Measurements from ENCODE around the gene KCNAB1.
"Not testable (repeated sequence)": the region's sequence is repeated elsewhere in the genome, so short reads cannot be mapped to it uniquely, and the experiment has no call there.

The KCNAB1 gene

DNA sequence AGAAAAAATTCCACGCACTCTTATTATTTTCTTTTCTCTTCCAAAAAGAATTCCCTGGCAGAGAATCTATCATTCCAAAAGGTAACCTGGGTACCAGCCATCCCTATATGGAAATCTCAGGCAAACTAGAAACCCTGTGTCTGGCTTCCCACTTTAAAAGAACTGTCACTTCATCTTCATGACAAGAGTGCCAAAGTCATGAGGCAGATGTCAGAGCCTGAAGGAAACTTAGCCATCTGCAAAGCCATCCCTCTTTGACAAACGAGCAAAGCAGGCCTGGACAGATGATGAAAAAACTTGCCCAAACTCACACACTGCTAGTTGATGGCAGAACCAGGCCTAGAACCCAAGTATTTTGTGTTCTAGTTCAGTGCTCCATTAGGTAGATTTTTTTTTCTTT is 418.7 kb downstream of the KCNAB1 start:
- DNase-seq (ENCODE audit: low spot score): no peak

DNA sequence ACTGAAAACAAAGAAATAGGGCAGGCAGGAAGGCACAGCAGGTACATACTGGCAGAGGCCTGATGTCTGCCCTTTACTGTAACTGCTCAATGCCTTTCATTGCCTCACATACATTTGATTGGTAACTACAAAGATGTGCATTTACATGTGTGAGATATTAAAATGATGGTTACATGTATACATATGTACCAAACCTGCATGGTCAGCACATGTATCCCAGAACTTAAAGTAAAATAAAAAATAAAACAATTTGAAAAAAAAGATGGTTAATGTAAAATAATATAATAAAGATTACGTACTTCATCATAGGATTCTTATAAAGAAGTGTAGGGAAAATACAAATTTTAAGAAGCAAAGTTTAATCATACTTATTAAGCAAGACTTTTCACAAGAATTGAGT is 419.4 kb downstream of the KCNAB1 start:
- DNase-seq (ENCODE audit: low spot score): no peak

DNA sequence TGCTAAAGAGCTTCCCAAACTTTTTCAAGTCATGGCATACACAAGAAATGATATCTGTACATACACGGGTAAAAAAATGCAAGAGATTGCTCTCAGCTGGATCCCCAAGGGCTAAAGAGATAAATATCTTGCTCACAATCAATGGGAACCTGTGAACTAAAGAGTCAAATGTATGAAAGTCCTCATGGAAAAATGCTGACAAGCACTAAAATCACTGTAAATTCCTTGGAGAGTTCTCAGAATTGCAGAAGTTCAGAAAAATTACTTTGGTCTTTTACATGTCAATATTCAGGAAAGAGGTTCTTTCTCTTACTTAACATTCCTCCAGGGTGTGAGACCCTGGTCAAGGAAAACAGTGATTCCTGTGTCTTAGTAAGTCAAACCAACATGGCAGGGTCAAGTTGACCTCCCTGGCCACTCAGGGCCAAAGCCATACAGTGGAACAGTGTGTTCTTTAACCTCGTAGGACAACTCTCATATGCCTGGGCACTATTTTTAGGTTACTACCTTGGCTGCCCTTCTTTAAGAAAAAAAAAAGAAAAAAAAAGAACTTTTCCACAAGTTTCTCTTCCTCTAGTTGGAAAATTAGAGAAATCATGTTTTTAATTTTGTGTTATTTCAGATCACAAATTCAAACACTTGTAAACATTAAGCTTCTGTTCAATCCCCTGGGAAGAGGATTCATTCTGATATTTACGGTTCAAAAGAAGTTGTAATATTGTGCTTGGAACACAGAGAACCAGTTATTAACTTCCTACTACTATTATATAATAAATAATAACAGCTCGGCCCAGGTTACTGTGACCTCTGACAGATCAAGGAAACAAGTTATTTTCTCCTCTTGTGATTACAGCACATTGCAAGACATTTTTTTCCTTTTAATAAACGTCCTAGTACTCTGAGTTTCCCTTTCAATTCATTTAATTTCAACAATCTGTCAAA is 422.0 kb downstream of the KCNAB1 start:
- DNase-seq (ENCODE audit: low spot score): no peak

DNA sequence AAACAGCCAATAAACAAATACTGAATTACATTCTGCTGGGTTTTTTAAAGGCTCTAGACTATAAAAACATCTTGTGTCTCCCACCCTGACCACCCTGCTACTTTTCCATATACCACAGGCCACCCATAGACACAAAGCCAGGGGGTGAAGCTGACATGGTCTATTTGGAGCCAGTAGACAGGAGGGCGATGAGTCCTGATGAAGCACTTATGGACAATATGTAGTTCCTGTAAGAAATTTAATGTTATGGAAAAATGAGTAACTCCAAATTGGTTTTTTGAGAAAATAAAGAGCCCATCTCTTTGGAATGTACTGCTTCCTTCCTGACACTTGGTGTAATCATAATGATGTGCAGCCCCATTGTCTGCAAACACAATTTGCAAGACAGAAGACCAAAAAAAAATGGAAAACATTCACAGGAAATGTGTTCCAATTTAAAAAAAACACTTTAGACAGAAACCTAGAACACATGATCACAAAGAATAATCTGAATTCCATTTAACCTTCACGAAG is 422.7 kb downstream of the KCNAB1 start:
- no peak for DNase-seq (ENCODE audit: low spot score)

DNA sequence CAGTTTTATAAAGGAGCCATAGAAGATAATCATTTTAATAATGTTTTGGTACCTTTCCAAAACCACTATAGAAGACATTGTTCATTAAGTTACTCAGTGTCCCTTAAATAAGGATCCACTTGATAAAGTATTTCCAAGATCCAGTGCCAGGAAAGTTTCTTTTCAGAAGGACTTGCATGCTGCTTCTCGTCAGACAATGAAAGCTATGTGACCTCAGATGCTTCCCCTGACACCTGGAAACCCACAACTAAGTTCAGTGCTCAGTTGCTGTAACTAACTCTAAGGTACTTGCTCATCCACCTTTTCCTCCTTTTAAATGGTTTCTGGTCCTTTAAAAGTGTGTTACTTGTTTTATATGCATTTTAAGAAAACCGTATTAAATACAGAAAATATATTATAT is 427.3 kb downstream of the KCNAB1 start:
- no peak for DNase-seq (ENCODE audit: low spot score)

DNA sequence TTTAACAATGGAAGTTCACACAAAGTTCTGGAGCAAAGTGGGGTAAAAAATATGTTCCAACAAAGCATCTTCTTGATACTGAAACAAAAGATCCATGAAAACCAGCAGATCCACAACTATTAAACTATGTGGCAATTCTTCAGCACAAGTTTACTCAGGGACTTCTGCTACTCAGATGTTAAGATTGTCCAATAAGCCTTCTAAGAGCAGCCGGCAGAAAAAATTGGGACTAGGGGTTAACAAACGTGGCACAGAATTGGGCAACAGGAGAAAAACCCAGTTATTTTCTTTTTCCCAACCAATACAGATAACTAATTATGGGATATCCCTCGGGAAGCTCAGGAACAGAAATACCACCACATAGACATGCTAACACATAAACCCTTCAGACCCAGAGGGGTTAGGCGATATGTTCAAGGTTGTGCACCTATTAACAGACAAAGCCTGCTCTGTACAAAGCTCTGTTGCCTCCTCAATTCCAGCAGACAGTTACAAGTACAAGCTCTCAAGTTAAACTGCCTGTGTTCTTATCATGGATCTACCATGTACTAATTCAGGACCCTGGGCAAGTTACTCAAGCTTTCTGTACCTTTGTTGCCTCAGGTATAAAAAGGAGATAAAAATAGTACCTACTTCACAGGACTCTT is 427.8 kb downstream of the KCNAB1 start:
- DNase-seq (ENCODE audit: low spot score): no peak

DNA sequence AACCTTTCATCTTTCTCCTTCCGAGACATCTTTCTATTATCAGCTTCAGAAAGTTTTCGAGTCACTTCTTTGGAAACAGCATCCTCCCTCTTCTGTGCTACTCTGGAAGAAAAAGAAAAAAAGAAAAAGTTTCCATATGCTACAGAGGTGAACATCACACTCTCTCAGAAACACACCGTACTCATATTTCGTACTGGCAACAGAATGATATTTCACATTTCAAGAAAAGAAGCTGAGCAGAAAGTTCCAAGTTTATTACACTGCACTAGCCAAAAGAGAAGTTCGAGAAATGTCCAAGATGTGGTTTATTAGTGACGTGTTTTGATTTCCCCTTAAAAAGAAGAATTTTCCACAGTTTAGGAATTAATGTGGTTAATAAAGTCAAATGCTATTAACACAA is 428.5 kb downstream of the KCNAB1 start:
- no peak for DNase-seq (ENCODE audit: low spot score)

DNA sequence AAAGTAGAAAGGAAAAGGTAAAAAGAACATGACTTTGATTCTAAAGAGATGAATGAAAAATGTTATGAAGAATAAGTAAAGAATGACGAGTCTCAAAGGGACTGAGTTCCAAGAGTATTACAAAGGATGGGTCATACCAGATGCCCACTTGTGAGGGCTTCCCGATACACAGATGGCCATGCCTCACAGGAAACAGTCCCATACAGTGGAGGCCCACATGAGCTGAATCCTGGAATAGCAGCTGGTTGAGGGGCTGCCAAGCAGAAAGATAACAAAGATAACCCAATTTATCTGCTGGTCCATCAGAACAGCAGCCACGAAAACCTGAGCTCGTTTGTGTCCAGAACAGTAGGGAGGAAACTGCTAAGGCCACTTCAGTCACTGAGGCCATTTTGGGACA is 430.9 kb downstream of the KCNAB1 start:
- DNase-seq (ENCODE audit: low spot score): no peak

DNA sequence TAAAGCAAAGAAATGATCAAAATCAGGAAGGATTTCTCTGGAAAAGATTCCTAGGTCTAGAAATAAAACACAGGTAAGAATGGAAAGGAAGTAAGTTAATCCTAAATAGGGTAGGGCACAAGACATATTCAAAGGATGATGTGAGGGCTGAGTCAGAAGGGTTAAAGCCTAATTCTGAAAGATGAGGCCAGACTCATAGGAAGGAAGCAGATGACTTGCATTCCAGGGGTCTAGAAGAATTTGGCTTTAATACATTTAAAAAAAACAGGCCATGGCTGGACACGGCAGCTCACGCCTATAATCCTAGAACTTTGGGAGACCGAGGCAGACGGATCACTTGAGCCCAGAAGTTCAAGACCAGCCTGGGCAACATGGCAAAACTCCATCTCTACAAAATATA is 431.4 kb downstream of the KCNAB1 start:
- DNase-seq (ENCODE audit: low spot score): no peak

DNA sequence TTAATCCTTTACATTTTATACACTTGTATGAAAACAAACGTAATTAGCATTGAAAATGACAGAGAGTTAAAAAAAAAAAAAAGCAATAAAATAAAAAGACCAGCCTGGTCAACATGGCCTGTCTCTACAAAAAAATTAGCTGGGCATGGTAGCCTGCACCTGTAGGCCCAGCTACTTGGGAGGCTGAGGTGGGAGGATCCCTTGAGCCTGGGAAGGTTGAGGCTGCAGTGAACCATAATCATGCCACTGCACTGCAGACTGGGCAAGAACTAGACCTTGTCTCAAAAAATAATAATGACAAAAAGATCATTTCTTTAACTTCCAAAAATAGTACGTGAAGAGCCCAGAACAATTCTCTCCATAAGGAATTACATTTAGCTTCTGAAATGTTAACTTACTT is 432.6 kb downstream of the KCNAB1 start:
- DNase-seq (ENCODE audit: low spot score): no peak

DNA sequence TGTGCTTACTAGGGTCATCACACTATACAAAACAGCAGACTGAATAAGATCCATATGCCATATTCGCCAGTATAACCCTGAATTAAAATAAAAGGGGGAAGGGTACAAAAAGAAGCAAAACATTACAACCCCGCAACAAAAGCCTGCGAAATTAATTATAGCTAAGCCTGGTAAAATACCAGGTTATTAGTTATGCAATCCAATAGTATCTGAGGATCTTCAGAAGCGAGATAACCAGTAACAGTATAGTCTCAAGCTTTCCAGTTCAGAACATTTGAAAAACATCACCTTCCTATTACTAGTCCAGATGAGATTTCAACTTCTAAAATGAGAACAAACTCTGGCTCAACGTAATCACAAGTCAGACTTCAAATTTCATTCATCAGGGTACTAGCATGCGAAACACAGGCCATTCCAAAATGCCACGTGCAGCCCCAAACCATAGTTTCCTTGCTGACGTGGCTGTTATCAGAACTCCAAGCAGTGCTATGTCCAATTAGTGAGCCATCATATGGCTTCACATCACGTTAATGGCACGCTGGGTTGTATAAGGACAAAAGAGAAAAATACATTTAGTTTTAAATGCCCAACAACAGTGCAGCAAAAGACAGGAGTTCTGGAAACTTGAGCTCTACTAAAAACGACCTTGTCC is 433.5 kb downstream of the KCNAB1 start:
- DNase-seq (ENCODE audit: low spot score): no peak

DNA sequence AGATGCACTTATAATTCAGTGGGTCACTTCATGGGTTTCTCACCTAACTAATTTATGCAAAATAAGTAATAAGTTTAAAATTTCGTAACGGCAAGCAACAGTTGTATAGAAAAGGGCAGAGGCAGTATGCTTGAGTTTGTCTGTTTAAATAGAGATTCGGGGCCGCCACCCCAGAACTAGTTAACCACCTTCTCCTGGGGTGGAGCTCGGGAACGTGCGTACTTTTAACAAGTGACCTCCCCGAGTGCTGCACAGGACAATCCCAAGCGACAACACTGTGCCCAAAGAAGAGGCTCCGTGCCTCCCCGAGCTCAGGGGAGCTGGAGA is 434.1 kb downstream of the KCNAB1 start:
- DNase-seq (ENCODE audit: low spot score): no peak

DNA sequence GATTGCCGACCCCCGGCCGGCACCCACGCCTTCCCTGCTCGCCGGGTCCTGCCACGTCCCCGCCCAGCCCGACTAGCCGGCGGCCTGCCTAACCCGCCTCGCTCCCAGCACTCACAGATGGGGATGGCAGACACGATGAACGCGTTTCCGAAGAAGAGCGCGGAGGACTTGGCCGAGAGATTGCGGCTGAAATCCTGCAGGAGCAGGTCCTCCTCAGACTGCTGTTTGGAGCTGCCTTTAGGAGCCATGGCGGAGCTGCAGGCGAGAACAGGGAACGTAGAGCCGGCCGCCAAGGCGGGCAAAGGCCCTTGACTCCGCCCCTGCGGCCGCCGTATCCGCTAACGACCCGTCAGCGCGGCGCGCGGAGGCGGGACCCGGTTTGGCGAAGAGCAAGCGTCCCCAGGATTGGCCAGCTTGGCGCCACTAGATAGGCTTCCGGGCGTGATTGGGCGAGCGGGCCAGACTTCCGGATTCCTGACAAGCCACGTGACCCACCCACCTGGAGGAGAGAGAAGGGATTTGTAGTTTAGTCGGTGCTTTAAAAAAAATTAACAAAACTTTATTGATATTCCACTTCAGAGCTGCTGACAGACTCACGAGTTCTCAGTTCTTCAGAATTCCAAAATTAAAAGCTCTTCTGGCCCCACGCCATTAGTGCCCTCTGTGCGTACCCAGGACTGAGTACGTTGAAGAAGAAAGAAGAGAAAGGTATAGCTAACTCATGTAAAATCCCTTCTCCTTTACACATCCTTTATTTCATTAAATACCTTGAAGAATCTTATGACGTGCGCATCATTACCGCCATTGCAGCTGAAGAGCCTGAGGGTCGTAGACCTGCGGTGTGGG is 434.7 kb downstream of the KCNAB1 start, which contains the start of gene SSR3:
TSS of gene SSR3 (minus strand) at position 276 of the 846 bp plus-strand sequence. CDS start at position 248, 28 bp downstream.
- peak; percentile 75 for DNase-seq (ENCODE audit: low spot score)

DNA sequence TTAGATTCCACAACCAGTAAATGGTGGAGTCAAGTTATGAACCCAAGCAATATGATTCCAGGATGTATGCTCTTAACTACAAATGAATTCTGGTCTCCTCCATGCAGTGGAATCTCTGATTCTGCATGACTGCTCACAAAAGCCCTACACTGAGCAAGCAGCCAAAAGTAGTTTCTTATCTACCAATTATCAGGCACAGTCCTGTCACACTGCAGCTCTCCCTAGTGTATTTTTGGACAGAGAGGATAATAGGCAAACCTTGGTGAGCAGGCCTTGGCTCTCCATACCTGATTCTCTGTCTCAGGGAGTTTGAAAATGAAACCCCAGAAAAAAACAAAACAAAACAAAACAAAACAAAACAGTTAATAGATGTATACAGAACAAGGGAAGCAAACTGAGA is 438.0 kb downstream of the KCNAB1 start:
- no peak for DNase-seq (ENCODE audit: low spot score)

DNA sequence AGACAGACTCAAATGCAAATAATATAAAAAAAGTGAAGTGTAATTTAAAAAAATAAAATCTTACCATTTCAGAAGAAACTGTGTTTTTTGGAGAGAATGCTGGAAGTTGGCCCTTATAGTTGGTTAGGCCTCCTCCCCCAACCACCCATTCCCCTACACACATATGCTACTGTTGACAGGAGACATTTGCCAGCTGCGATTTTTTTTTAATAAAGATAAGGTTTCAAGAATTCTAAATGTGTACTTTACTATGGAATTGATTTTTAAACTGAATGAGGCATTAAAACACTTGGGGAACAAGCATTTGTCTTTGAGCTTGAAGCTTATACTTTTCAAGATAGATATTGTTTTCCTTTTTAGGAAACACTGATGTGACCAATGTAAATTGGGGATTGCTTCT is 438.9 kb downstream of the KCNAB1 start:
- DNase-seq (ENCODE audit: low spot score): no peak

DNA sequence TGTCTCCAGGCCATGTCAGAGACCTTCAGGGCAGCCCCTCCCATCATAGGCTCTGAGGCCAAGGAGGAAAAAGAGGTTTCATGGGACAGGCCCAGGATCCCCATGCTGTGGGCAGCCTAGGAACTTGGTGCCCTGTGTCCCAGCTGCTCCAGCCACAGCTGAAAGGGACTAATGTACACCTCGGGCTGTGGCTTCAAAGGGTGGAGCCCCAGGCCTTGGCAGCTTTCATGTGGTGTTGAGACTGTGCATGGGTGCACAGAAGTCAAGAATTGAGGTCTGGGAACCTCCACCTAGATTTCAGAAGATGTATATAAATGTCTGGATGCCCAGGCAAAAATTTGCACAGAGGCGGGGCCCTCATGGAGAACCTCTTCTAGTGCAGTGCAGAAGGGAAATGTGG is 441.2 kb downstream of the KCNAB1 start:
- DNase-seq (ENCODE audit: low spot score): no peak

DNA sequence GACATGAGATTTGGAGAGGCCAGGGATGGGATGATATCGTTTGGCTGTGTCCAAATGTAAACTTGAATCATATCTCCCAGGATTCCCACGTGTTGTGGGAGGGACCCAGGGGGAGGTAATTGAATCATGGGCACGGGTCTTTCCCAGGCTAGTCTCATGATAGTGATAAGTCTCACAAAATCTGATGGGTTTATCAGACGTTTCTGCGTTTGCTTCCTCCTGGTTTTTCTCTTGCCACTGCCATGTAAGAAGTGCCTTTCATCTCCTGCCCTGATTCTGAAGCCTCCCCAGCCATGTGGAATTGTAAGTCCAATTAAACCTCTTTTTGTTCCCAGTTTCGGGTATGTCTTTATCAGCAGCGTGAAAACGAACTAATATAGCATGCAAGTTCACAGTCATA is 442.1 kb downstream of the KCNAB1 start:
- not testable (repeated sequence) for DNase-seq (ENCODE audit: low spot score)

DNA sequence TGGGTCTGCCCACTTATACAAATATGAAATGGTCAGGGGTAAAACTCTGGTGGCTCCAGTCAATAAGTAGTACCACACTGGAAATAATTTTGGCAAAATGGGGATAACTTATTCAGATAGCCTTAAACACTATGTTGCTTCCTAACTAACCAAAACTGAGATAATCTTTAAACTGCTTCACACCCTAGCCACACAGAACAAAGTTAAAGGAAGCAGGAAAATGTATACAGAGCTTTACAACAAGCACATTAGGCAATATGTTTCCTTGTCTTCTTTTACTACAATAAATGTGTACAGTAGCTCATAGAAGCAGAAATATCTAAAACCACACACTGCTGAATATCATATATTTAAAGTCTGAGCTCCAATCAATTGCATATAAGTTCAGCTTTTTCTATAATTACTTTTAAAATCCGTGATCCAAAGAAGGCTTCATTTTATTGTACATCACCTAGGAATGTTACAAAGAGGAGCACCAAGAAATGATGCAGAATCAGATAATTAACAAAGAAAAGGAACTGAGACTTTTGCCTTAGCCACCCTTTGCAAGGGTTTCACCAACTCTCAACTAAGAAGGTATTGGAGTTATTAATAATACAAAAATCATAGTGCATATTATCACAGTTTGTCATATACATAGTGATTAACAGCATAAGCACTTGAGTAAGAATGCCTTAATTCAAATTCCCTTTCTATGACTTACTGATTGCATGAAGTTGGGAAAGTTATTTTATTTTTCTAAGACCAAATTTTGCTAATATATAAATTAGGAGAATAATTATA is 443.7 kb downstream of the KCNAB1 start:
- no peak for DNase-seq (ENCODE audit: low spot score)

DNA sequence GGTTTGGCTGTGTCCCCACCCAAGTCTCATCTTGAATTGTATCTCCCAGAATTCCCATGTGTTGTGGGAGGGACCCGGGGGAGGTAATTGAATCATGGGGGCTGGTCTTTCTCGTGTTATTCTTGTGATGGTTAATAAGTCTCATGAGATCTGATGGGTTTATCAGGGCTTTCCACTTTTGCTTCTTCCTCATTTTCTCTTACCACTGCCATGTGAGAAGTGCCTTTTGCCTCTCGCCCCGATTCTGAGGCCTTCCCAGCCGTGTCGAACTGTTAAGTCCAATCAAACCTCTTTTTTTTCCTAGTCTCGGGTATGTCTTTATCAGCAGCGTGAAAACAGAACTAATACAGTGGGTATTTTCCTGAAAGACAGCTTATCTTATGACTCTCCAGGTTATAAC is 448.6 kb downstream of the KCNAB1 start:
- not testable (repeated sequence) for DNase-seq (ENCODE audit: low spot score)

DNA sequence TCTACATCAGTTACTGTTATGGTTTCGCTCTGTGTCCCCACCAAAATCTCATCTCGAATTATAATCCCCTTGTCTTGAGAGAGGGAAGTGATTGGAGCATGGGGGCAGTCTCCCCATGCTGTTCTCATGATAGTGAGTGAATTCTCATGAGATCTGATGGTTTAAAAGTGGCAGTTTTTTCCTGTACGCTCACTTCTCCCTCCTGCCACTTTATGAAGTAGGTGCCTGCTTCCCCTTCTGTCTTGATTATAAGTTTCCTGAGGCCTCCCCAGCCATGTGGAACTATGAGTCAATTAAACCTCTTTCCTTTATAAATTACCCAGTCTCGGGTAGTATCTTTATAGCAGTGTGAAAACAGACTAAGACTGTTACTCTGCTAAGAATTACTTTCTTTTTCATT is 449.5 kb downstream of the KCNAB1 start:
- DNase-seq (ENCODE audit: low spot score): not testable (repeated sequence)

DNA sequence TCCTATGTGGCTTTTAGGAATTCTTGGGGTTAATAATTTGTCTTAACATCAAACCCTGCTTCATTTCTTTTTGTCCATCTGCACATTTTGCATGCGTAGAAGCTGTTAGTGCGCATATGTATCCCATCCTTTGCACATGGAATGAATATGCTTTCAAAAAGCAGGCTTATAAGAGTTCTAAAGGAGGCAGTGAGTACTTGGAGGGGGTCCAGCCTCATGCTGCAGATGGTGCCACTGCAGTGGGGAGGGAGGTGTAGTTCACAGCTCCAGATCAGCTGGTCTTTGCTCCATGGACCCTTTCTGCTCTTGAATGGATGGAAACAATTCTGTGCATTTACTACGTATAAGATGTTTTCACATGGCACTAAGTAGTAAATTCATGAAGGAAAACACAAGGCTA is 455.3 kb downstream of the KCNAB1 start:
- no peak for DNase-seq (ENCODE audit: low spot score)
